Type B pancreatic cell (in vitro differentiated cells): ENCODE results near the gene DNAL4. TPM values are rescaled to one million over a fixed set of nuclear protein-coding genes. Genes with fewer than 3 reads are reported as not detected.

ENCODE experiments used
- DNase-seq: peaks from one replicate; pipeline ENCODE4 v3.0.0; 2021; ENCODE audit warnings: mixed read lengths; ENCODE audit not compliant: unreplicated experiment; ENCODE audit errors: extremely low spot score
- H3K27ac Mint-ChIP-seq: 2 replicates; pipeline ENCODE4 v1.8.0; 2021; ENCODE audit warnings: mild to moderate bottlenecking, mixed read lengths
- H3K27me3 Mint-ChIP-seq: 2 replicates; pipeline ENCODE4 v1.8.0; 2021; ENCODE audit warnings: mixed read lengths
- H3K36me3 Mint-ChIP-seq: 2 replicates; pipeline ENCODE4 v1.8.0; 2021; ENCODE audit warnings: mixed read lengths
- H3K4me1 Mint-ChIP-seq: one replicate; pipeline ENCODE4 v1.8.0; 2021; ENCODE audit warnings: mixed read lengths; ENCODE audit not compliant: unreplicated experiment
- H3K4me3 Mint-ChIP-seq: 2 replicates; pipeline ENCODE4 v1.8.0; 2021; ENCODE audit warnings: mild to moderate bottlenecking, mixed read lengths
- H3K9me3 Mint-ChIP-seq: 2 replicates; pipeline ENCODE4 v1.8.0; 2021; ENCODE audit warnings: mixed read lengths
- total RNA-seq: library from RNA; stranded (reverse); gene quantifications from 2 replicates; pipeline ENCODE4 v1.2.1, GENCODE V29; 2021; ENCODE audit warnings: low replicate concordance
- TF ChIP-seq, protein P1 (sequence below): fragments of 200-600 bp; sonication (generic); conservative IDR thresholded peaks from 2 replicates; pipeline ENCODE4 v1.5.0; 2021; ENCODE audit warnings: antibody characterized with exemption, mild to moderate bottlenecking

The DNAL4 gene
- total RNA-seq, 1 donor from 2014 or later, result 23.9 TPM

GRCh38 chr22:38750104-38750503 lies 43.8 kb downstream of the DNAL4 start:
- Mint-ChIP-seq H3K27ac (no peak overlapping the region), H3K9me3 (no peaks in the 10 kb centered on the region), H3K4me1 (peaks cover 11% of the 10 kb centered on the region), H3K27me3 (no peaks in the 10 kb centered on the region), H3K4me3 (no peak overlapping the region), H3K36me3 (peaks cover 4% of the 10 kb centered on the region)
- TF ChIP-seq, protein P1, sequence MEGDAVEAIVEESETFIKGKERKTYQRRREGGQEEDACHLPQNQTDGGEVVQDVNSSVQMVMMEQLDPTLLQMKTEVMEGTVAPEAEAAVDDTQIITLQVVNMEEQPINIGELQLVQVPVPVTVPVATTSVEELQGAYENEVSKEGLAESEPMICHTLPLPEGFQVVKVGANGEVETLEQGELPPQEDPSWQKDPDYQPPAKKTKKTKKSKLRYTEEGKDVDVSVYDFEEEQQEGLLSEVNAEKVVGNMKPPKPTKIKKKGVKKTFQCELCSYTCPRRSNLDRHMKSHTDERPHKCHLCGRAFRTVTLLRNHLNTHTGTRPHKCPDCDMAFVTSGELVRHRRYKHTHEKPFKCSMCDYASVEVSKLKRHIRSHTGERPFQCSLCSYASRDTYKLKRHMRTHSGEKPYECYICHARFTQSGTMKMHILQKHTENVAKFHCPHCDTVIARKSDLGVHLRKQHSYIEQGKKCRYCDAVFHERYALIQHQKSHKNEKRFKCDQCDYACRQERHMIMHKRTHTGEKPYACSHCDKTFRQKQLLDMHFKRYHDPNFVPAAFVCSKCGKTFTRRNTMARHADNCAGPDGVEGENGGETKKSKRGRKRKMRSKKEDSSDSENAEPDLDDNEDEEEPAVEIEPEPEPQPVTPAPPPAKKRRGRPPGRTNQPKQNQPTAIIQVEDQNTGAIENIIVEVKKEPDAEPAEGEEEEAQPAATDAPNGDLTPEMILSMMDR, result no peak
- DNase-seq, result no peak

GRCh38 chr22:38748487-38749136 lies 45.3 kb downstream of the DNAL4 start:
- Mint-ChIP-seq H3K27ac (no peak overlapping the region), H3K4me3 (no peak overlapping the region), H3K4me1 (peaks cover under 1% of the 10 kb centered on the region), H3K27me3 (no peaks in the 10 kb centered on the region), H3K9me3 (no peaks in the 10 kb centered on the region), H3K36me3 (peaks cover 8% of the 10 kb centered on the region)
- TF ChIP-seq, protein P1, result no peak
- no peak for DNase-seq

- TF ChIP-seq, protein P1, result no peak
- DNase-seq, result no peak
- no peaks in the 10 kb centered on the region for H3K4me1 Mint-ChIP-seq
- peaks cover 8% of the 10 kb centered on the region for H3K36me3 Mint-ChIP-seq
- H3K27me3 Mint-ChIP-seq, result no peaks in the 10 kb centered on the region
- no peaks in the 10 kb centered on the region for H3K9me3 Mint-ChIP-seq
- H3K27ac Mint-ChIP-seq, result no peak overlapping the region
- no peak overlapping the region for H3K4me3 Mint-ChIP-seq
Measured at GRCh38 chr22:38745676-38746460, 48.1 kb downstream of the DNAL4 start.

GRCh38 chr22:38744981-38745380 lies 49.0 kb downstream of the DNAL4 start:
- TF ChIP-seq, protein P1, result no peak
- no peaks in the 10 kb centered on the region for H3K4me1 Mint-ChIP-seq
- peak overlapping the region; percentile 34 for H3K27ac Mint-ChIP-seq
- H3K9me3 Mint-ChIP-seq, result no peaks in the 10 kb centered on the region
- H3K27me3 Mint-ChIP-seq, result no peaks in the 10 kb centered on the region
- H3K4me3 Mint-ChIP-seq, result no peak overlapping the region
- no peak for DNase-seq
- peaks cover 8% of the 10 kb centered on the region for H3K36me3 Mint-ChIP-seq

- DNase-seq, result no peak
- TF ChIP-seq, protein P1, result no peak
- H3K36me3 Mint-ChIP-seq, result peaks cover 7% of the 10 kb centered on the region
- no peaks in the 10 kb centered on the region for H3K4me1 Mint-ChIP-seq
- no peak overlapping the region for H3K27ac Mint-ChIP-seq
- no peak overlapping the region for H3K4me3 Mint-ChIP-seq
- no peaks in the 10 kb centered on the region for H3K27me3 Mint-ChIP-seq
- no peaks in the 10 kb centered on the region for H3K9me3 Mint-ChIP-seq
Measured at GRCh38 chr22:38742176-38742942, 51.6 kb downstream of the DNAL4 start.
